NCI-H146 (cell line): Measurements from ENCODE around the gene ZBTB7A.
"Not testable (repeated sequence)": the region's sequence is repeated elsewhere in the genome, so short reads cannot be mapped to it uniquely, and the experiment has no call there.

Experiments used
- DNase-seq: peaks from one replicate; lab custom pipeline; 2025; lab: John Stamatoyannopoulos, UW

ZBTB7A gene

GRCh38 chr19:4016486-4016885, 50.2 kb downstream of the ZBTB7A start:
- DNase-seq, result no peak

GRCh38 chr19:4015705-4016402, 50.8 kb downstream of the ZBTB7A start:
- DNase-seq, result no peak

GRCh38 chr19:4014541-4015491, 51.9 kb downstream of the ZBTB7A start:
- no peak for DNase-seq

GRCh38 chr19:4013886-4014540, 52.7 kb downstream of the ZBTB7A start:
- DNase-seq, result no peak

GRCh38 chr19:4012975-4013634, 53.6 kb downstream of the ZBTB7A start:
- DNase-seq, result no peak

- peak; percentile 51 for DNase-seq
Observed at GRCh38 chr19:4012092-4012974, 54.4 kb downstream of the ZBTB7A start.

- DNase-seq, result not testable (repeated sequence)
Observed at GRCh38 chr19:4011430-4011829, 55.3 kb downstream of the ZBTB7A start.

GRCh38 chr19:4010808-4011110, 55.9 kb downstream of the ZBTB7A start:
- no peak for DNase-seq

GRCh38 chr19:4009990-4010807, 56.5 kb downstream of the ZBTB7A start:
- DNase-seq, result no peak

- peak; percentile 8 for DNase-seq
Observed at GRCh38 chr19:4007836-4008539, 58.7 kb downstream of the ZBTB7A start.

GRCh38 chr19:4007021-4007835, 59.5 kb downstream of the ZBTB7A start, which contains the start of gene PIAS4:
PIAS4 (plus strand) TSS chr19:4007736; CDS start chr19:4007761, 25 bp downstream.
- DNase-seq, result peak; percentile 96

- not testable (repeated sequence) for DNase-seq
Observed at GRCh38 chr19:4005436-4005835, 61.3 kb downstream of the ZBTB7A start.

- DNase-seq, result not testable (repeated sequence)
Observed at GRCh38 chr19:4000798-4001197, 65.9 kb downstream of the ZBTB7A start.

- DNase-seq, result not testable (repeated sequence)
Observed at GRCh38 chr19:3998667-3999412, 67.9 kb downstream of the ZBTB7A start.

- no peak for DNase-seq
Observed at GRCh38 chr19:3995607-3996006, 71.1 kb downstream of the ZBTB7A start.
